HG03060 (cell line): ENCODE data around the gene FAM193B.

Experiments used
- ATAC-seq: cut with Tn5 transposase; IDR thresholded peaks from one replicate; pipeline ENCODE4 v1.9.1; 2021; ENCODE audit warnings: low read depth, moderate number of reproducible peaks; ENCODE audit not compliant: unreplicated experiment

FAM193B gene

GRCh38 chr5:177519463-177520235 is 34.7 kb downstream of the FAM193B start:
- no peak for ATAC-seq

DNA sequence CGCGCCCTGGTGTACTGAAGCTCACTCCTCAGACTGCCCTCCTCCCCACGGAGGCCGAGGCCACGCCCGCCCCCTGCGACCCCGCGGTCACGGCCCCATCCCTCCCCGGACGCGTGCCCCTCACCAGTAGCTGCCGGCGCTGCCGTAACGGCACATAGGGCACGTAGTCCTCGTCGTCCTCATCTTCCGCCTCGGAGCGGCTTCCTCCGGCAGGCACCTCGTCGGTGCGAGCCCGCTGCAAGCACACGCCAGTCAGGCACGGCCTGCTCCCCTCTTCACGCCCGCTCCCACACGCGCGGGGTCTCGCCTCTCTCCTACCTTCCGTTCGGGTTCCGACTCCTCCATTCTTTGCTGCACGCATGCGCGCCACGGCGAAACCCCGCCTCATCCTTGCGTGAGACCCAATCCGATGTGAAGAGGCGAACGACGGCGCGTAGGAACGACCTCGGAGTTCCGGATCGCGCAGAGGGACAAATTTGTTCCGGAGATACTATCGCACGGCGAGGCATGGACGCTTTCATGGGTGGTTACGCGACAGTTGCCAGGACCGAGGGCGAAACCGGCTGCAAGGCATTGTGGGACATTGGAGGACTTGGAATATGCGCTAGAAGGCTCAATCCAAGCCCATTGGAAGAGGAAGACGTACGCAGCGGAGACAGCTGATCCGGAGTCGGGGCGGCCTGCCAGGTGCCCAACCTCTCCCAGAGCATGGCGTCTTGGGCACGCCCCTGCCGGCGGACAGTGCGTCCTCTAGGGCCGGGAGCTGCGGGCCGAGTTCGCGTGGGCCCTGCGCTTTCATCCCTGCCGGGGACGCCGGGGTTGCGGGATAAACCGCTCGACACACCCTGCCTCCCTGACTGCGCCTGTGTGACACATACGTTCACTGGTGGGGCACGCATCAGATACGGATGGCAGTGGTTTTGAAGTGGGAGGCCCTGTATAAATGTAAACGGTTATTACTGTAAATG is 37.5 kb downstream of the FAM193B start, which contains the start of gene DDX41:
Gene DDX41, minus strand, starts transcription at position 361 of the 968 bp plus-strand sequence. Its CDS starts 16 bp downstream, at position 345.
- ATAC-seq: peak; percentile 56

- no peak for ATAC-seq
Observed at GRCh38 chr5:177515580-177515979, 38.8 kb downstream of the FAM193B start.

DNA sequence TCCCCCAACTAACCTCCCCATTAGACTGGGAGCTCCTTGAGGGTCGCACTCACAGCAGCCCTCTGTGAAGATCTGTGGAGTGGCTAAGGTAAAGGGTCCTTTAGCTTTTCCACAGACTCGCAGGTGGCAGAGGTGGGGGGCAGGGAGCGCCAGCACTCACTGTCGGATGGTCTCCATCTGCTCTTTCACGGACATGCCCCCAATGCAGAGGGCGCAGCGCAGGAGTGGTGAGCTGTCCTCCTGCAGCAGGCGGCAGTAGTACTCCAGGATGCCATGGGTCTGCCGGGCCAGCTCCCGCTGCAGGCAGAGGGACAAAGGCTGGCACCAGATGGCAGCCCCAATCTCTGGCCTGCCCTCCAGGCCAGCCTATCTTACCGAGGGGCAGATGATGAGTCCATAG is 39.8 kb downstream of the FAM193B start:
- ATAC-seq: no peak

DNA sequence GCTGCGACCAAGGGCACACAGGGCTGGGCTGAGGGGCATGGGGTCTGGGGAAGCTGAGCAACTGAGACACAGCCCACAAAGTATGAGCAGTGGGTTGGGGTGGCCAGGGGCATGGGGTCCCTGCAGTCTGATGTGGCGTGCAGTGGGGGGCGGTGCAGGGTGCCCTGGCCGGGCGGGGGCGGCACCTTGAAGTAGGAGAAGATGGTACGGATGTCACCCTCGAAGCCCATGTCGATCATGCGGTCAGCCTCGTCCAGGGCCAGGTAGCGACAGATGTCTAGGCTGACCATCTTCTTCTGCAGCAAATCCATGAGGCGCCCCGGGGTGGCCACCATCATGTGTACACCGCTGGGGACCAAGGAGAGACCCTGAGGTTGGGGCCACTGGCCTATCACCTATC is 40.9 kb downstream of the FAM193B start:
- no peak for ATAC-seq

GRCh38 chr5:177512736-177513380 is 41.5 kb downstream of the FAM193B start:
- no peak for ATAC-seq

GRCh38 chr5:177511796-177512675 is 42.3 kb downstream of the FAM193B start:
- ATAC-seq: no peak

- ATAC-seq: no peak
Observed at GRCh38 chr5:177511181-177511580, 43.2 kb downstream of the FAM193B start.

- no peak for ATAC-seq
Observed at GRCh38 chr5:177510567-177511053, 43.8 kb downstream of the FAM193B start.

GRCh38 chr5:177509991-177510566 is 44.3 kb downstream of the FAM193B start:
- no peak for ATAC-seq

GRCh38 chr5:177509381-177509951 is 44.9 kb downstream of the FAM193B start, which contains the start of gene DOK3:
Gene DOK3, minus strand, starts transcription at chr5:177509826. Its CDS starts 286 bp downstream, at chr5:177509540.
- ATAC-seq: no peak

- no peak for ATAC-seq
Observed at GRCh38 chr5:177508837-177509236, 45.5 kb downstream of the FAM193B start.

- ATAC-seq: no peak
Observed at GRCh38 chr5:177508221-177508611, 46.1 kb downstream of the FAM193B start.

DNA sequence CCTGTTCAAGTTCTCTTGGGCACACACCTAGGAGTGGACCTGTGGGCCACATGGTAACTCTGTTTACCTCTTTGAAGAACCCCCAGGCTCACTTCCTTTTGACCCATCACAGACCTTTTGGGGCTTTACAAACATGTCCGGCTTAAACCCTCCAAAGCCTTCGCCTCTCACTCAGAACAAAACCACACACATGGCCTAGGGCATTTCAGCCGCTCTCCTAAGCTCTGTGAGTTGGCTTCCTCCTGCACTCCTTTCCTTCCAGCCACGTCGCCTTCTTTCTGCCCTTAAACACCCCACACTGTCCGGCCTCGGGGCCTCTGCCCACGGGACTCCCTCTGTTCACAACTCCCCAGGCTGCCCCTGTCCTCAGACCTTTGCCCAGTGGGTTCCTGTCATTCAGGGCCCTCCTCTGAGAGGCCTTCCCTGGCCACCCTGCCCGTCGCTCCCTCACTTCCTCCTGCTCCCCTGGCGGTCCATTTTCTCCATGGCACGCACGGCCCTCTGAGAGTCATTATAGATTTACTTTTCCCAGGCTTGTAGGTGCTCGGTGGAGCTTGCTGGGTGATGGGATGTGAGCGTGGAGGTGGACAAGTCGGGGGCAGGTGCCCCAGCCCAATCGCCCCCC is 46.7 kb downstream of the FAM193B start:
- no peak for ATAC-seq

- ATAC-seq: no peak
Observed at GRCh38 chr5:177507165-177507564, 47.2 kb downstream of the FAM193B start.

DNA sequence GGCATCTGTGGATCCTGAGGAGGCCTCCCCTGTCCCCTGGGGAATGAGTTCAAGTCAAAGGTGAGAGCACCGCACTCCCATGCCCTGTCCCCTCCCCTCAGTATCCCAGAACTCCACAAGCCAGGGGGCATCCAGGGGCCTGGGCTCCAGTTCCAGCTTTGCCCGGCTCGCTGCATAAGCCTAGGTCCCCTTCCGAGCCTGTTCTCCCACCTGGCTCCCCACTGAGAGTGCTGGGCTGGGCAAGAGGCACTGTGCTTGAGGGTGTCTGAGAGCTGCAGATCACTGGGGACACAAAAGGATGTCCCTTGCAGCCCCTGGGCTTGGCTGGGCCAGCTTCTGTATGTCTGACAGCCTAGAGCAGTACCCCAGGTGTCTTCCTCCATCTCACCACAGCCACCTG is 49.3 kb downstream of the FAM193B start:
- ATAC-seq: no peak

- ATAC-seq: no peak
Observed at GRCh38 chr5:177504086-177505056, 50.0 kb downstream of the FAM193B start.
